NCI-H2107 treated with DMSO at 0.1 percent for 48 hours (cell line): Measurements from ENCODE around the gene AGXT2.
"Not testable (repeated sequence)": the region's sequence is repeated elsewhere in the genome, so short reads cannot be mapped to it uniquely, and the experiment has no call there.

Experiments used
- DNase-seq: peaks from one replicate; lab custom pipeline; 2025; ENCODE audit not compliant: unreplicated experiment; lab: John Stamatoyannopoulos, UW

AGXT2 gene

DNA sequence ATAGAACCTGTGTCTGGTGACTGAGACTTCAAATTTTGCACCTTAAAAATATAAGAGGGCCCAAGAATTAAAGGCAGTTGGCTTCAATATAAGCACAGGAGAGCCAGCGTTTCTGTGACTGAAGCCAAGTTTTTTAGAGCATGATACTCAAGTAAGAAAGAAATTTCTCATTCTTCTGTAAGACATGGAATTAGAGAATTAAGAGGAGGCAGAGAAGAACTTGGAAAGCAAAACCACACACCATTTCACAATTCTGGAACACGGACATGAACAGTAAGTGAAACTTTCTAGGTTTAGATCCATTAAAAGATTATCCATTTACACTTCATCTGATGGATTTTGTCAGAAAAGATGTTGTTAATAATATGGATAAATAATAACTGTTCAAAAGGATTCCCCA lies 8.9 kb upstream of the AGXT2 start:
- DNase-seq = no peak

DNA sequence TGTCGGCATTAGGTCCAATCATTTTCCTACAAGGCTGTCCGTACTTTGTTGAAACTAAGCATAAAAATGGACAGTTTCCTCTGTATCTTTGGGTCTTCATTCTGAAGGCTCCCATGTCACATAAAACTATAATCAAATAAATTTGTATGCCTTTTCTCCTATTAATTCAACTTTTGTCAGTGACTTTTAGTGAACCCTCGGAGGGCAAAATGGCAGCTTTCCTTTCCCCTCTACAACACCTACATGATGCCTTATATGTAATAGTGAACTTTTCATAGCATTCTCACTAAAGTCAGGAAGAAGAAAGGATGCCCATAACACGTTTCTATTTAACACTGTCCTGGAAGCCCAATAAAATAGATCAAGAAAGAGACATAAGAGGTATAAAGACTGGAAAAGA lies 5.1 kb upstream of the AGXT2 start:
- DNase-seq = no peak

- DNase-seq = no peak
These were observed 2.9 kb upstream of the AGXT2 start for GRCh38 chr5:35050541-35051126.

GRCh38 chr5:35048910-35049309 lies 1.2 kb upstream of the AGXT2 start:
- DNase-seq = no peak

- DNase-seq = no peak
These were observed 975 bp downstream of the AGXT2 start for GRCh38 chr5:35046774-35047173.

DNA sequence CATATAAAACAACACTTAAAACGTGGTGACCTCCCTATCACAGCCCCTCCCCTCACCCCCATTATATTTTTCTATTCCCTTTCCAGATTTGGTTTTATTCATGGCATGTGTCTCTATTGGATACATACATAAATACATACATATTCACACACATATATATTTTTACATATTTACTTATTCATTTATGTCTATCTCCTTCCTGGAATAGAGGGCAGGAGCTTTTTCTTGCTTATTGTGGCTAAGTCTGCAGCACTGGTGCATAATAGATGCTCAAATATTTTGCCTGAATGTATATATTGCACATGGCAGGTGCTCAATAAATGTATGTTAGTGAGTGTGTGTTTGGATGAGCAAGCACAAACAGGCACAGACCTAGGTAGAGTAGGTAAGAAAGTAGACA lies 2.5 kb downstream of the AGXT2 start:
- no peak for DNase-seq

GRCh38 chr5:35044649-35045048 lies 3.1 kb downstream of the AGXT2 start:
- DNase-seq = no peak

GRCh38 chr5:35042781-35043180 lies 5.0 kb downstream of the AGXT2 start:
- no peak for DNase-seq

DNA sequence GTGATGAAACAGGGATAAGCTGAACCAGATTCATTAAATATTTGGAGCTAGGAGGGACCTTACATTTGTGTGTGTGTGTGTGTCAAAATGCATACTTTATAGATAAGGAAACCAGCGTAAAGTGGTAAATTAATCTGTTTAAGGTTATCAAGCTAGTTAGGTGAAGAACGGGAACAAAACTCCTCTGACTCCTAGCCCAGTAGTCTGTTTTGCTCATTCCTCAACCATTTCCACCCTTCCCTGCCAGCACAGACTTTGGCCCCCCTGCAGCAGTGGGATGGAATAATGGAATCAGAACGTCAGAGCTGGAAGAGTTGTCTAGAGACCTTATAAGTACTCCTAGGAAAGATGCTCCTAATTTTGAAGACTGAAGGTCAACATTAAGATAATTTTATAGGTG lies 6.5 kb downstream of the AGXT2 start:
- no peak for DNase-seq

GRCh38 chr5:35038891-35039290 lies 8.9 kb downstream of the AGXT2 start:
- DNase-seq = no peak

DNA sequence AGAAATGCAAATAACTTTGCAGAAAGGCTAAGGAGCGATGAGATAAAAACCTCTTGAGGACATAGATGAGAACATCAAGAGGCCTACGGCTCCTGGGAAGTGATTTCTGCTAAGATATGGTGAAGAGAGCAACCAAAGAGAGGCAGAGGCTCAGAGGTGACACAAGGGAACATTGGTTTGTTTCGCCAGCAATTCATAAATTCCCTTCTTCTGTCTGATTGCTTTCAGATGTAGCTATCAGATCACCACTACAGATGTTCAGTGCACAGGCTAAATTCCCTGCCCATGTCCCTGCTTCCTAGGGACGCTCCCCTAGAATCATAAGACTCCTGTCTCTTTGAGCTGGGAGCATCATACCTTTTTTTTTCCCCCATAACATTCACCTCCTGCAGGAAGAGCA lies 11.2 kb downstream of the AGXT2 start:
- no peak for DNase-seq

GRCh38 chr5:35035929-35036328 lies 11.8 kb downstream of the AGXT2 start:
- not testable (repeated sequence) for DNase-seq

GRCh38 chr5:35035271-35035670 lies 12.5 kb downstream of the AGXT2 start:
- no peak for DNase-seq

DNA sequence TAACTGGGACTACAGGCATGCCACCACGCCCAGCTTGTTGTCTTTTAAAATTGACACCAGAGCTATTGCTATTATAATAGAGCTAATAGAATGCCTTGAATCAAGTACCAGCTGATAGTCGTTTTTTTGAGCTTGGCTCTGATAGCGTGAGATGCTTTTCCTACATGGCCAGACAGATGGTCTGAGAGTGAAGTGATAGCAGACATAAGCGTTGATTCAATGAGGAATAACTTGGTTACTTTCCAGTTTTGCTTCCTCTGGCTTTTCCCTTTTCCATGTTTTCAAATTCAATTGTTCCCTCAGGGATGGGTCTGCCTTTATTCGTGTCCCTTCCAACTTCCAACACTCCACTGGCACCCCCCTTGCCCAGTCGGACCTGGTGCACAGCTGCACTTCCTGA lies 15.4 kb downstream of the AGXT2 start:
- no peak for DNase-seq

- DNase-seq = no peak
These were observed 16.5 kb downstream of the AGXT2 start for GRCh38 chr5:35031276-35031675.

GRCh38 chr5:35030426-35031100 lies 17.2 kb downstream of the AGXT2 start:
- DNase-seq = no peak

- DNase-seq = no peak
These were observed 18.4 kb downstream of the AGXT2 start for GRCh38 chr5:35029333-35029732.

DNA sequence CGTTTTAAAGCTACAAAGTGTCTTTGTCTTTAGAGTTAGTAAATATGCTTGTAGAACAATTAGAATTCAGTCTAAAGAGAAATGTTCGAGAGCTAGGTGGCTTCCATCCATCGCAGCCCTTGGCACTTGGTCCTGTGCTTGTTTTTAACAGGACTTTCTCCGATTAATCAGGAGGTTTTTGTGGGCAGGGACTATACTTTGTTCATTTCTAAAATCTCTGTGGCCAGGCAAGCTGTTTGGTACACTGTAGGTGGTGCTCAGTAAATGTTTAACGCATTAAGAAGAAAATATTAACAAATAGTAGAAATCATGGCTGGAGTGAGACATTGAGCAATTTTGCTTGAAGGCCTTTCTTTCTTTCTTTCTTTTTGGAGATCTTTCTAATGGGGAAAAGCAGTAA lies 20.8 kb downstream of the AGXT2 start:
- no peak for DNase-seq

DNA sequence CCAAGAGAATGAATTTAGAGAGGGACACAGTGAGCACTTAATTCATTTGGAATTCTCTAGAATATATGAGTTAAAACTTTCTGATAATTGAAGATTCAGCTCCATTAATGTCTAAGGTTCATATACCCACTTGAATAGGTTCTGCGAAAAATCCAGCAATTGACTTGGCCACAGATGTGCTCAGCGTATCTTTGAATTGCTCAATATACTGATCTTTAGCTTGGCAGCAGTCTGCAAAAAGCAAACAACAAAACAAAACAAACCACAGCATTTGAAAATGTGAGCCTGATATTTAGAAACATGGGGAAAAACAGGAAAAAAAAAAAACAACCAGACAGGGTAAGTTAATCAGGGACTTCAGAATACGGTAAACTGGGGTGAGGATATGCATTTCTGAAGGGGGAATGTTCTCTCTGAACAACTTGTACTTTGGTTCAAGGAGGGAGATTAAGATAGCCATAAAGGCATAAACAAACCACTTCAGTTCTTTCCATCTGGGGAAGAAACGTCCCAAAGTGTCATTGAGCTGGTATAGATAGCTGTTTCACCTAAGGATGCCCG lies 21.4 kb downstream of the AGXT2 start:
- no peak for DNase-seq

GRCh38 chr5:35024911-35025510 lies 22.7 kb downstream of the AGXT2 start:
- no peak for DNase-seq

DNA sequence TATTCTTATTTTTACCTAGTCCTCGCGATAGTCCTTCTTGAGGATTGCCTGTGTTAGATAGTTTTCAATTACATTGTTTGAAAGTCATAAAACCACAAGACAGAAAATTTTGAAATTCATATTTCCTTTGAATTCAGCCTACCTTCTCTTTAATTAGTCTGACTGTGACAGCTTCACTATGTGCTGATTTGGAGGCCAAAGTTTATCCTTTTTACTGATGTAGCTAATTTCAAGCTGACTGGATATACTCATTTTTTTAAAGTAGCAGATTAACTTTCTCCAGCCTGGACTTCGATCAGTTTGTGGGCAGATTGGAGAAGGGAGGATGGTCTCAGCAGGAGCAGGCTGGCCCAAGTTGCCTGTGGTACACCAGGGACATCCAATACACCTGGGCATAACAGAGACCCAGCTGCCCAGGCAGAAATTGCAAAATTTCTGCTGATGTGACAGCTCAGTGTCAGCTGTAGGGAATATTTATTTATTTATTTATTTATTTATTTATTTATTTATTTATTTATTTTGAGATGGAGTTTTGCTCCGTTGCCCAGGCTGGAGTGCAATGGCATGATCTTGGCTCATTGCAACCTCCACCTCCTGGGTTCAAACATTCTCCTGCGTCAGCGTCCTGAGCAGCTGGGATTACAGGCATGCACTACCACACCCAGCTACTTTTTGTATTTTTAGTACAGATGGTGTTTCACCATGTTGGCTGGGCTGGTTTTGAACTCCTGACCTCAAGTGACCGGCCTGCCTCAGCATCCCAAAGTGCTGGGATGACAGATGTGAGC lies 24.2 kb downstream of the AGXT2 start:
- no peak for DNase-seq
